GM21723 (cell line): ENCODE results near the gene EARS2.
"Not testable (repeated sequence)": the region's sequence is repeated elsewhere in the genome, so short reads cannot be mapped to it uniquely, and the experiment has no call there.

Experiments
- ATAC-seq: cut with Tn5 transposase; IDR thresholded peaks from one replicate; pipeline ENCODE4 v1.9.1; 2021; ENCODE audit warnings: mild to moderate bottlenecking, moderate library complexity; ENCODE audit not compliant: unreplicated experiment

The EARS2 gene

DNA sequence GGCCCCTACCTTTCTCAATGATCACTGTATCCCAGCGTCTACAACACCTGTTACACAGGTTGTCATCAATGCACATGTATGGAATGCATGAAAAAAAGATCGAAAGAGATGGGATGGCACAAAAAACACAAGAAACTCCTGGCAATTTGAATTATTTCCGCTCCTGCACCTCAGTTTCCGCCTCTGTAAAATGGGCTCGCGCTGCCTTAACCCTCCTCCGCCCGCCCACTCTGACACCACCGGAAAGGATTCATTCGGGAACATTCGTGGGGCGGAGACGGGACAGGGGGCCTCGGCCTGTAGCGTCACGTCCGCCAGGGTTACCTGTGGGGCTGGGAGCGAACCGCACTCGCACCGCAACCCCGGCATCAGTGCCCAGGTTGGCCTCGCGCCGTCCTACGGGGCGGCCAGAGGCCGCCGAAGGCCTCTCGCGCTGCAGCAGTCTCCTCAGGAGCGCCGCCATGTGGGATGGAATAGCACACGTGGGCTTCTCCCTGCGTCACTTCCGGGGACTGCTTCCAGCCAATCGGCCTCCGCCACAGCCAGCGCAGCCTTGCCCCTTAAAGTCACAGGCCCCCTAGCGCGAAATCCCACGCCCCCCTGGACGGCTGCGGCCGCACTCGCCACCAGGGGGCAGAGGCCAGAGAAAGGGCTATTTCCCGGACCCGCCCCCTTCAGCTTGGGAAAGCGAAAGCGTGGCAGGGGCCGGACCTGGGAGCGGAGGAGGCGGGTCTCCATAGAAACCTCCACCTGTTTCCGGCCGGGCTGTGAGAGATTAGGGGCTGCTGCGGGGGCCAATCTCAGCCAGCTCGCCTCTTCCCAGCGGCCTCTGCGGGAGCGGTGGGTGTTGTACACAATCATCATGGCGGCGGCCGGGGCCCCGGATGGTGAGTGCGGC, at the start of gene EARS2, which contains the start of gene UBFD1:
Gene EARS2, minus strand, starts transcription at position 470 of the 898 bp plus-strand sequence. Its CDS starts 7 bp downstream, at position 463.
Gene UBFD1, plus strand, starts transcription at position 847 of the 898 bp plus-strand sequence. Its CDS starts 16 bp downstream, at position 863.
- ATAC-seq, result peak; percentile 87

- no peak for ATAC-seq
Observed at GRCh38 chr16:23597003-23597756, 40.0 kb upstream of the EARS2 start.

GRCh38 chr16:23595951-23596720, 39.0 kb upstream of the EARS2 start, which contains the start of gene NDUFAB1:
Gene NDUFAB1 (minus strand): TSS chr16:23596316. CDS start chr16:23596290, 26 bp downstream.
- peak; percentile 90 for ATAC-seq

DNA sequence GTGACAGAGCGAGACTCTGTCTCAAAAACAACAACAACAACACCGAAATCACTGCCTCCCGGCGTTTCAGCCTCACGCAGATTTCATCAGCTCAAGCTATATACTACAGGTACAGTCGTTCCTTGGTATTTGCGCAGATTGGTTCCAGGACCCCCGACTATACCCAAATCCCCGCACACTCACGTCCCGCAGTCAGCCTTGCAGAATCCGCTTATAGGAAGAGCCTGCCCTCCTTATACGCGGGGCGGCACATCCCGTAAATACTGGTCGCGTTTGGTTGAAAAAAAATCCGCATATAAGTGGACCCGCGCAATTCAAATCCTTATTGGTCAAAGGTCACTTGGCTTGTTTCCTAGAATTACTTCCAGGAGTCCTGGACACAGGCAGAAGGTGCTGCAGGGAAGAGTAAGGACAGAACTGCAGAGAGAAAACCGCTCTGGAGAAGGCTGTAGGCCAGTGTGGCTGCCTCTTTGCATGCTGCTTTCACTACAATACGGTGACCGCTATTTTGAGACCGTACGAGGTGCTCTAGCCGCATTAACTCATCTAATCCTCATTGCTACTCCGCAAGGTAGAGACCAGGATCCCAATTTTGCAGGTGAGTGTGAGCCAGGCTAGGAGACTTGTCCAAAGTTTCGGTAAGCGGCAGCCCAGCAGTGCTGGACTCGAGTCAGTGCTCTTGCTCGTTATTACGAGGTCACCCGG, 38.2 kb upstream of the EARS2 start:
- no peak for ATAC-seq

GRCh38 chr16:23594186-23594585, 37.0 kb upstream of the EARS2 start:
- no peak for ATAC-seq

DNA sequence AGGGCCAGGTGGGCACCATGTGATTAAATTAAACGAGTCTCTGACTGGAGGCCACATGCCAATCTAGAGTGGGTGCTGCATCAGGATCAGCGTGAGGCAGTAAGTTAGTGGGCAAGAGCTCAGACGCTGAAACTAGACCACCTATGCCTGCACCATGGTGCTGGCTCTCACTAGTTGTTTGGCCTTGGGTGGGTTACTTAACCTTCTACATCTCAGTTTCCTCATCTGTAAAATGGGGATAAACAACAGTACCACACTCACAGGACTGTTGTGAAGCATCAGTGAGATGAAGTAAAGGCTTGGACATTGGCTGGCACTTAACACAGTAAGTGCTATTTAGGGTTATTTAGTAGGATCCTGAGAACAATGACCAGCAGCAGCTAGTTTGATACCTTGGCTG, 33.0 kb upstream of the EARS2 start:
- ATAC-seq, result no peak

- ATAC-seq, result no peak
Observed at GRCh38 chr16:23587726-23588125, 30.6 kb upstream of the EARS2 start.

DNA sequence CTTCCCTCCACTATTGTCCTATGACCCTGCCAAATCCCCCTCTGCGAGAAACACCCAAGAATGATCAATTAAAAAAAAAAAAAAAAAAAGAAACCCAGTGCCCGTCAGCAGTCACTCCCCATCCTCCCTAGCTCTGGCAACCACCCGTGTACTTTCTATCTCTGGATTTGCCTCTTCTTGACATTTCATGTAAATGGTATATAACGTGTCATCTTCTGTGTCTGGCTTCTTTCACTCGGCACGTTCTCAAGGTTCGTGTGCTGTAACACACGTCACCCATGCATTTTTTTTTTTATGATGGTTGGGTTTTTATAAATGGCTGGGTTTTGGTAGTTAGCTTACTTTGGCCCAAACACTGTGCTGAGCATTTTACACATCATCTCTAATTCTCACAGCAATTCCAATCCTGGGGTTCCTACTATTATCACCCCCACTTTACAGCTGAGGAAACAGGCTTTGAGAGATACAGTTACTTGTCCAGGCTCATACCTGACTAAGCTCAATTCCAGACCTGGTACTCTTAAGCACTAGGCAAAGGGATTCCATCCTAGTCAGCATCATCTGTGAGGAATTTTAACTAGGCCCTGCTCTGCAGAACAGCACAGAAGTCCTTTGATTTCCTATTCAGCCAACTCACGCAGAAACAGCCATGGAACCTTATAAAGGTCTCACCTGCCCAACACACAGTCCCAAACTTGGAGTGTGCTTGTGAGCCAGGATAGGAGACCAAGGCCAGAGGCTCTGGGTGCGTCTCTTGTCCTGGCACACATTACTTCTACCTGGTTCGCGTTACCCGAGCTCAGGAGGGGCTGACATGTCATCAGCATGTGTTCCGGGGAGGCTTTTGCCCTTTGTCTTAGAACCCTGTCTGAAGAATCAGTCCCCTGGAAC, 27.3 kb upstream of the EARS2 start:
- no peak for ATAC-seq

- ATAC-seq, result not testable (repeated sequence)
Observed at GRCh38 chr16:23583271-23583670, 26.1 kb upstream of the EARS2 start.

DNA sequence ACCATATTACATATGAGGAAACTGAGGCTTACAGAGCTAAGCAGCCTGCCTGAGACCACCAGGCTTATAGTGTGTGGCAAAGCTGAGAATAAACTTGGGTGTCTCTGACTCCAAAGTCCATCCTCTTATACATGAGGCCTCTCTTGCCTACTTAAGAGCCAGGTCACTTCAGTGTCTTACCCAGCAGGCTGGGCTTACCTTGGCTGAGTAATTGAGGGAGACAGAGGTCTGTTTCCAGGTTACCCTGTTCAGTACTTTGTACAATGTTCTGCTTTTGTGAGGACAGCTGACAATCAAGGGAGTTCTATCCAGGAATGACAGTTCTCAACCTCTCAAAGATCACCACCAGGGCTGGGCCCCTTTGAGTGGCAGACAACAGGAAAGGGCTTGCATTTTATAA, 24.6 kb upstream of the EARS2 start:
- no peak for ATAC-seq

DNA sequence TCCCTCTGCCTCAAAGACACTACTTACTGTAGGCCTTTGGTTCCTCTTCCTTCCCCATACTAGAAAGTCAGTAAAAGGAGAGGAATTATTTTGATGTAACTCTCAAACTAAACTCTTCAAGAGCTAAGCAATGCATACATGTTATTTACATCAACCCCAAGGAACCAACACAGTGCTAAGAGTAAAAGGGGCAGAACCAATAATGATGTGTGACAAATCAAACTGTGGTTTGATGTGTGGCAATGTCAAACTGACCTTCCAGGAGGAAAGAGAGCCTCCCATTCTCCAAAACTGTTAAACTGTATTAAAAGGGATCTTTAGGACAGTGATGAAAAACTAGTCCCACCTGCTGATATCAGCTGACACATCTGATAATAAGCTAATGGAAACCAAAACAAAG, 23.2 kb upstream of the EARS2 start:
- no peak for ATAC-seq

DNA sequence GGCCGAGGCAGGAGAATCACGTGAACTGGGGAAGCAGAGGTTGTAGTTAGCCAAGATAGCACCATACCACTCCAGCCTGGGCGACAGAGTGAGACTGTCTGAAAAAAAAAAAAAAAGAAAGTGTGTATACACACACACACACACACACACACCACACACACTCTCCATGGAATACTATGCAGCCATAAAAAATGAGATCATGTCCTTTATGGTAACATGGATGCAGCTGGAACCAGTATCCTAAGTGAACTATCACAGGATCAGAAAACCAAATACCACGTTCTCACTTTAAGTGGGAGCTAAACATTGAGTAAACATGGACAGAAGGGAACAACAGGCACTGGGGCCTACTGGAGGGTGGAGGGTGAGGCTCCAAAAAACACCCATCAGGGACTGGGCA, 22.2 kb upstream of the EARS2 start:
- ATAC-seq, result no peak

DNA sequence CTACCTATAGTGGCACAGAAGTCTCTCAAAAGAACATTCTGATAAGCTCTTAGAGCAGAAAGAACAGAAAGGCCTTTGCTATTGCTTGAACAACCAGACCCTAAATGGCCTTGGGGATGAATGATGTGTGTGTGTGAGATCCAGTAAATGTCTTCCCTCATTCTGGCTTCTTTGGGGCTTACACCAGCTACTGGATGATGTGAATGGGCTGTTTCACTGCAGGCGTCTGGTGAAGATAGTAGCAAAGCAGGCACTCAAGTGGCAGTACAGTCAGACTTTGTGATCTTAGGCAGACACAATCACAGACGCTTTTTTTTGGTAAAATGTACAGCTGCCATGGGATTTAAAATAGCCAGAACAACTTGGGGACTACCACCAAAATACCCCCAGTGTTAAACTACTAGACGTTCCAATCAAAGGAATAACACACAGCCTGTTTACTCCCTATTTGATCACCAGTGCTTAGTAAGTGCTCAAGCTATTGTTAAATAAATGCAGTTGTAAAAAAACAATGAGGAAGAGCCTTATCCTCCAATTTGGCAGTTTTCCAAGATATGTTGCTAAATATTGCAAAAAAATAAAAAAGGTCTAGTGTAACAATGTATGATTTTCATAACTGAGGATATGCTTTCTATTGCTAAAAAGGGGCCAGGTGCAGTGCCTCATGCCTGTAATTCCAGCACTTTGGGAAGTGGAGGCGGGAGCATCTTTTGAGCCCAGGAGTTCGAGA, 21.1 kb upstream of the EARS2 start:
- ATAC-seq, result no peak

DNA sequence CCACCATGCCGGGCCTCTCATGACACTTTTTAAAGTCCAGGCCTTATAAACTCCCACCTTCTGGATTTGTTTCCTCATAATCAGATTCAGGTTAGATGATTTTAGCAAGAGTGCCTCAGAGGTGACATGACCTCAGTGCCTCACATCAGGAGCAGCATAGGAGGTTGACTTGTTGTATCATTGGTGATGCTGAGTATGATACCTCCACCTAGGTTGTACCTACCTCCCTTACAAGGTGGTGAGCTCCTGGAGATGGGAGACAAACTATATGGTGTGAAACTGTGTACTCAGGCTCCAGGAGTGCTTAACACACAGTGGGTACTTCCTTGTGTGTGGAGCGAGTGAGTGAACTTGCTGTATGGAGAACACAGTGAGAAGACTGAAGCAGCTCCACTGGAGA, 20.3 kb upstream of the EARS2 start:
- ATAC-seq, result no peak

- no peak for ATAC-seq
Observed at GRCh38 chr16:23575834-23576233, 18.7 kb upstream of the EARS2 start.

DNA sequence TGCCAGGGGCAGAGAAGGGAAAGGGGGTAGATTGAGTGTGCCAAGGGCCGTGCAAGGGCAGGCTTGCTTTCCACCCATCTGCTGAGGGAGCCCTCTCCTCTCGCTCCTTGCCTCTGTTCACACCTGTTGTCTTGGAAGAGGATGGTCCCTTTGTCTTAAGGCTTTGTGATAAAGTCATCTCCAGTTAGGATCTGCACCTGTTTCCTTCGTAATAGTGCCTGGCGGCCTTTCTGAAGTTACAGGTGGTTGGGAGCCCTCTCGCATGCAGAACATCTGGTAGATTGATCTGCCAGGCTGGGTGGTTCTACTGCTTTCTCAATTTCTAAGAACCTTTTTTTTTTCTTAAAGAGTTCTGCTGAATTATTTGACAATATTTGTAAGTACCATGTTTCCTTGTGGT, 16.7 kb upstream of the EARS2 start:
- ATAC-seq, result no peak

DNA sequence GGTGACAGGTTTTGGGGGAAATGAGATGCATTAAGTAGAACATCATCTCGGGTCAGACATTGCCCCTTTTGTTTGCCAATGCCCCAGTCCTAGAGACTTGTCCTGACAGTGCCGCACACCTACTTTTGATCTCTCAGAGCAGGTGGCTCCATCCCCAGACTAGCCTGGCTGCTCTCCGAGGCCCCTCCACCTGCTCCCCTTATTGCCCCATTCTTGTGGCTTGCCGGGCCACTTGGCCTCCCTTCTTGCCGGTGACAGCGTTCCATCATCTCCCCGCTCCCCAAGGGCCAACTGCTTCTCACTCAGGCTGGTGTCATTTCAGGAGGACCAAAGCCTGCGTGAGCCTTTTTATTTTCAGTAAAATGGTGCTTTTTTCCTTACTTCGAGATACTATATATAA, 15.2 kb upstream of the EARS2 start:
- ATAC-seq, result no peak

DNA sequence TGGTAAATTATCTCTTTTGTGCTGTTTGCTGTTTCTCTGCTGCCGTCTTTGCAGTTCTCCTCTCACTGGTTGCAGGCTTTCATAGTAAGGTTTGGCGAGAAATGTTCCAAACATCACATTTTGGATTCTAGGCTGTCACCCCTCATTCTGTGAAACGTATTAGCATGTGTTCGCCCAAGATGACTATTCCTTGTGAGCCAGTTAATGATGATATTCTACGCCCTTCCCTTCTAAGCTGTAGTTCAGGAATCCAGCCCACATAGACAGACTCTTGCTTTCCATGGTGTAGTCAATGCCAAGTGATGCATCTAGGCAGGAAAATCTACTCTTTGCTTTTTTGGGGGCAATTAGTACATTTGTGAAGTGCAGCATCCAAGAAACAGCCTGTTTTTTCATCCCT, 14.7 kb upstream of the EARS2 start:
- ATAC-seq, result no peak
